ENCODE data around the gene FOXRED1.

DNA sequence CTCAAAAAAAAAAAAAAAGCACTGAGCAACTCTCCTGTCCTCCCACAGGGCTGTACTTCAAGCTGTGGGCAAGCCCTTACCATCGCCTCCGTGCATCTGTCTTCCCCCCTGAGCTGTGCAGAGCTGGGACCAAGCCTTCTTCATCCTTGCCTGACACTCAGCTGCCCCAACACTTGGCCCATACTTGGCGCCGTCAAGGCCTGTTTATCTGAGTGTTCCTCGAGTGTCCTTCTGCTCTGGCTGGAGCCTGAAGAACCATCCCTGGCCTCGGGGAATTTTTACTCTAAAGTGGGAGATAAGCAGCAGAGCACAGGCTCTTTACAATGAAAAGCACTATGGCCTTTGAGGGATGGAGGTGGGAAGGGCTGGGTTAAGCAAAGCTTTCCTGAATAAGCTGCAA is 12.3 kb downstream of the FOXRED1 start:
- TF ChIP-seq POLR2AphosphoS5 (IDR thresholded peaks at IDR 0.05; ENCODE audit: low read depth, low read length) (no peak), TAF1 (IDR thresholded peaks at IDR 0.05; ENCODE audit: borderline replicate concordance, low read depth, low read length) (no peak)
